Measurements from ENCODE around the gene RTBDN. TPM values are rescaled to one million over a fixed set of nuclear protein-coding genes. Genes with fewer than 3 reads are reported as not detected.
"Not testable (repeated sequence)": the region's sequence is repeated elsewhere in the genome, so short reads cannot be mapped to it uniquely, and the experiment has no call there.

The RTBDN gene
- polyA plus RNA-seq, 1 donor from 2014 or later = not detected

- H3K27me3 Mint-ChIP-seq = peaks cover 59% of the 10 kb centered on the region
- H3K4me3 Mint-ChIP-seq = peak overlapping the region in 2 of 4 donors; percentile 24 to 81
- H3K27ac Mint-ChIP-seq = peak overlapping the region in 1 of 3 donors; percentile 52
- peaks cover 0 to 10% (median 0%) of the 10 kb centered on the region in 3 donors for H3K9me3 Mint-ChIP-seq
- peaks cover 5 to 22% (median 12%) of the 10 kb centered on the region in 3 donors for H3K4me1 Mint-ChIP-seq
- H3K36me3 Mint-ChIP-seq = no peaks in the 10 kb centered on the region
Observed at GRCh38 chr19:12840091-12841079, 6.0 kb upstream of the RTBDN start.

- peaks cover 5 to 27% (median 17%) of the 10 kb centered on the region in 3 donors for H3K4me1 Mint-ChIP-seq
- no peaks in the 10 kb centered on the region for H3K36me3 Mint-ChIP-seq
- peak overlapping the region; percentile 2 to 79 (median 62) for H3K4me3 Mint-ChIP-seq
- peaks cover 0 to 13% (median 0%) of the 10 kb centered on the region in 3 donors for H3K9me3 Mint-ChIP-seq
- peaks cover 71% of the 10 kb centered on the region for H3K27me3 Mint-ChIP-seq
- peak overlapping the region in 1 of 3 donors; percentile 15 for H3K27ac Mint-ChIP-seq
Observed at GRCh38 chr19:12838886-12839756, 4.7 kb upstream of the RTBDN start.

- H3K27me3 Mint-ChIP-seq = peaks cover 71% of the 10 kb centered on the region
- H3K9me3 Mint-ChIP-seq = peaks cover 0 to 13% (median 0%) of the 10 kb centered on the region in 3 donors
- no peaks in the 10 kb centered on the region for H3K36me3 Mint-ChIP-seq
- peak within 1 kb of the TSS in 2 of 3 donors; percentile 81 to 83 for H3K27ac Mint-ChIP-seq
- H3K4me3 Mint-ChIP-seq = peak within 1 kb of the TSS; percentile 63 to 83 (median 72)
- peaks cover 6 to 28% (median 17%) of the 10 kb centered on the region in 3 donors for H3K4me1 Mint-ChIP-seq
Observed at GRCh38 chr19:12838182-12838885, 4.0 kb upstream of the RTBDN start, which contains the start of gene MAST1. Gene MAST1, plus strand, starts transcription at chr19:12838515. Its CDS starts 58 bp downstream, at chr19:12838573.

GRCh38 chr19:12837225-12837624, 2.8 kb upstream of the RTBDN start:
- peaks cover 14 to 33% (median 23%) of the 10 kb centered on the region in 3 donors for H3K4me1 Mint-ChIP-seq
- H3K4me3 Mint-ChIP-seq = peak overlapping the region in 3 of 4 donors; percentile 49 to 83 (median 63)

GRCh38 chr19:12836529-12836863, 2.1 kb upstream of the RTBDN start:
- Mint-ChIP-seq H3K27me3 (peaks cover 81% of the 10 kb centered on the region), H3K27ac (peak overlapping the region in 2 of 3 donors; percentile 81 to 90), H3K36me3 (no peaks in the 10 kb centered on the region), H3K4me3 (peak overlapping the region in 3 of 4 donors; percentile 44 to 63 (median 63)), H3K9me3 (peaks cover 0 to 18% (median 6%) of the 10 kb centered on the region in 3 donors), H3K4me1 (peaks cover 19 to 32% (median 29%) of the 10 kb centered on the region in 3 donors)

More at GRCh38 chr19:12837225-12837624, 2.8 kb upstream of the RTBDN start:
- H3K27ac Mint-ChIP-seq = peak overlapping the region in 1 of 3 donors; percentile 81
- H3K9me3 Mint-ChIP-seq = peaks cover 0 to 15% (median 1%) of the 10 kb centered on the region in 3 donors
- peaks cover 77% of the 10 kb centered on the region for H3K27me3 Mint-ChIP-seq
- H3K36me3 Mint-ChIP-seq = no peaks in the 10 kb centered on the region

- Mint-ChIP-seq H3K27ac (peak overlapping the region; percentile 62 to 90 (median 81)), H3K4me3 (peak overlapping the region in 3 of 4 donors; percentile 63 to 90 (median 73)), H3K9me3 (peaks cover 0 to 17% (median 6%) of the 10 kb centered on the region in 3 donors), H3K36me3 (no peaks in the 10 kb centered on the region), H3K27me3 (peaks cover 78% of the 10 kb centered on the region), H3K4me1 (peaks cover 23 to 25% (median 24%) of the 10 kb centered on the region in 3 donors)
Observed at GRCh38 chr19:12834976-12835757, 788 bp upstream of the RTBDN start.

- Mint-ChIP-seq H3K27ac (peak overlapping the region in 2 of 3 donors; percentile 47 to 53), H3K36me3 (no peaks in the 10 kb centered on the region), H3K9me3 (peaks cover 0 to 15% (median 6%) of the 10 kb centered on the region in 3 donors), H3K27me3 (peaks cover 78% of the 10 kb centered on the region), H3K4me3 (peak overlapping the region; percentile 60 to 90 (median 68)), H3K4me1 (peaks cover 16 to 25% (median 18%) of the 10 kb centered on the region in 3 donors)
Observed at GRCh38 chr19:12833738-12834565, 427 bp downstream of the RTBDN start.

GRCh38 chr19:12833418-12833737, 1.0 kb downstream of the RTBDN start:
- H3K4me1 Mint-ChIP-seq = peaks cover 16 to 25% (median 18%) of the 10 kb centered on the region in 3 donors
- H3K27ac Mint-ChIP-seq = peak overlapping the region in 2 of 3 donors; percentile 51 to 90
- H3K27me3 Mint-ChIP-seq = peaks cover 80% of the 10 kb centered on the region
- peaks cover 0 to 15% (median 6%) of the 10 kb centered on the region in 3 donors for H3K9me3 Mint-ChIP-seq
- H3K4me3 Mint-ChIP-seq = peak overlapping the region; percentile 9 to 61 (median 54)
- no peaks in the 10 kb centered on the region for H3K36me3 Mint-ChIP-seq

GRCh38 chr19:12828494-12828893, 5.9 kb downstream of the RTBDN start:
- Mint-ChIP-seq H3K9me3 (peaks cover 0 to 8% (median 6%) of the 10 kb centered on the region in 3 donors), H3K27ac (no peak overlapping the region), H3K27me3 (peaks cover 69% of the 10 kb centered on the region), H3K4me3 (peak overlapping the region in 1 of 4 donors; percentile 54), H3K36me3 (no peaks in the 10 kb centered on the region), H3K4me1 (peaks cover 6 to 24% (median 16%) of the 10 kb centered on the region in 3 donors)

- Mint-ChIP-seq H3K4me3 (peak overlapping the region in 1 of 4 donors; percentile 54), H3K9me3 (peaks cover 0 to 1% (median 0%) of the 10 kb centered on the region in 3 donors), H3K27me3 (peaks cover 42% of the 10 kb centered on the region), H3K36me3 (no peaks in the 10 kb centered on the region), H3K4me1 (peaks cover 0 to 5% (median 2%) of the 10 kb centered on the region in 3 donors), H3K27ac (no peak overlapping the region)
Observed at GRCh38 chr19:12825254-12826131, 8.9 kb downstream of the RTBDN start.

- Mint-ChIP-seq H3K4me1 (peaks cover 0 to 3% (median 2%) of the 10 kb centered on the region in 3 donors), H3K9me3 (no peaks in the 10 kb centered on the region), H3K27me3 (peaks cover 16% of the 10 kb centered on the region), H3K36me3 (no peaks in the 10 kb centered on the region), H3K27ac (no peak overlapping the region), H3K4me3 (no peak overlapping the region)
Observed at GRCh38 chr19:12821761-12822160, 12.6 kb downstream of the RTBDN start.

GRCh38 chr19:12817810-12818209, 16.6 kb downstream of the RTBDN start:
- not testable (repeated sequence) for H3K4me3 Mint-ChIP-seq, H3K27me3 Mint-ChIP-seq, H3K36me3 Mint-ChIP-seq, H3K4me1 Mint-ChIP-seq, H3K27ac Mint-ChIP-seq, H3K9me3 Mint-ChIP-seq

All from IgD-negative memory B cell (primary cell).